ENCODE data around the gene CNGB1.
A peak's percentile ranks its signal among the peaks of the same experiment; 100 is the strongest.
"Not testable (repeated sequence)": the region's sequence is repeated elsewhere in the genome, so short reads cannot be mapped to it uniquely, and the experiment has no call there.

CNGB1 gene

GRCh38 chr16:57865746-57866528 lies 105.0 kb downstream of the CNGB1 start:
- Mint-ChIP-seq H3K4me3 (no peak overlapping the region), H3K4me1 (no peaks in the 10 kb centered on the region), H3K9me3 (no peaks in the 10 kb centered on the region), H3K27me3 (peaks cover 16% of the 10 kb centered on the region), H3K27ac (no peak overlapping the region), H3K36me3 (ENCODE audit: low read depth) (no peaks in the 10 kb centered on the region)
- DNase-seq = no peak
- no peak for ATAC-seq

DNA sequence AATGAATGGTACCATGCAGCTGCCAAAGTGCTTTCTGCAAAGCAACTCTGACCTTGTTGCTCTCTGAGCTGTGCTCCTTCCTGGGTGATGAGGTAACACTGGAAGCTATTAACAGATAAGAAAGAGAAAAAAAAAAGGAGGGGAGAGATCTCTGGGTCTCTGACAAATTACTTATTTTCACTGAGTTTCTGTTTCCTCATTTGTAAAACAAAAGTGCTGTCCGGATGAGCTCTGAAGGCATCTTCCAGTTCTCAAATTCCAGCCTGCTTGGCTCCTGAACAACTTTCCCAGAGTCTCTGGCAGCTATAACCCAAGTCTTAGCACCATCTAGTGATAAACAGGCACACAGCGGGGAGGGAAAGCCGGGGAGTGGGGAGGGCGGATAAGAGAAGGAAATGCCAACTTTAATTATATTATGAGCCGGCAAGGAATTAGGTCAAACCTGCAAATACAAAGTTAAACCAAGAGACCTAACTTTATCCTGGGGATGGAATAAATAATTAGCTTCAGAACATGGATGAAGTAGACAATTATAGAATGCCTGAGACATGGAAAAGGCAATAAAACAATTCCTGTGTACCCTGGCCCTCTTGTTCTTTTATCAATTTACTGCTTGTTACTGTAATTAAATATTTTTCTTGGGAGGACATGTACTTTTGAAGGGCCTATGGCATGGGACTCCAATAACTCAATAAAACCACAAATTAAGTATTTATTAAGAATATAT lies 107.3 kb downstream of the CNGB1 start:
- Mint-ChIP-seq H3K27me3 (peaks cover 15% of the 10 kb centered on the region), H3K36me3 (ENCODE audit: low read depth) (no peaks in the 10 kb centered on the region), H3K4me3 (no peak overlapping the region), H3K4me1 (peaks cover 2% of the 10 kb centered on the region), H3K27ac (no peak overlapping the region), H3K9me3 (no peaks in the 10 kb centered on the region)
- DNase-seq = no peak
- no peak for ATAC-seq

- Mint-ChIP-seq H3K9me3 (no peaks in the 10 kb centered on the region), H3K4me3 (no peak overlapping the region), H3K4me1 (peaks cover 2% of the 10 kb centered on the region), H3K27ac (no peak overlapping the region), H3K27me3 (peaks cover 15% of the 10 kb centered on the region), H3K36me3 (ENCODE audit: low read depth) (no peaks in the 10 kb centered on the region)
- ATAC-seq (no peak), DNase-seq (no peak)
Measured at GRCh38 chr16:57862698-57863433, 108.1 kb downstream of the CNGB1 start.

DNA sequence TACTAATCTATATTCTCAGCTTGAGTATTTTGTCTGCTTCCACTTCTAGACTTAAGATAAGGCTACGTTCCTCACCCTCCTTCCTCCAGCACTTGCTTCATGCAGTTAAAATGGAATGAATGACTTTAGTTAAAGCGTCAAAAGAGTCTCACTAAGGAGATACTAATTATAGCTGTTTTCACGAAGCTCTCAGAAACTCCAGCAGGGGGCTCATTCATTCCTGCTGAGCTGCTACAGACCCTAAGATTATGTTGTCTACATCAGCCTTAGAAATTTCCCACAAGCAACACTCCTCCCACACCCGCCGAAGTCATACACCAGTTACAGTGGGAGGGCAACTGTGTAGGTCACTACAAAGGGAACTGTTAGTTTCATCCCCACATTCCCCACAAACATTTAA lies 111.6 kb downstream of the CNGB1 start:
- ATAC-seq = no peak
- Mint-ChIP-seq H3K4me3 (no peak overlapping the region), H3K4me1 (peaks cover 2% of the 10 kb centered on the region), H3K27me3 (peaks cover 22% of the 10 kb centered on the region), H3K27ac (no peak overlapping the region), H3K9me3 (no peaks in the 10 kb centered on the region), H3K36me3 (ENCODE audit: low read depth) (no peaks in the 10 kb centered on the region)
- DNase-seq = peak; percentile 5

DNA sequence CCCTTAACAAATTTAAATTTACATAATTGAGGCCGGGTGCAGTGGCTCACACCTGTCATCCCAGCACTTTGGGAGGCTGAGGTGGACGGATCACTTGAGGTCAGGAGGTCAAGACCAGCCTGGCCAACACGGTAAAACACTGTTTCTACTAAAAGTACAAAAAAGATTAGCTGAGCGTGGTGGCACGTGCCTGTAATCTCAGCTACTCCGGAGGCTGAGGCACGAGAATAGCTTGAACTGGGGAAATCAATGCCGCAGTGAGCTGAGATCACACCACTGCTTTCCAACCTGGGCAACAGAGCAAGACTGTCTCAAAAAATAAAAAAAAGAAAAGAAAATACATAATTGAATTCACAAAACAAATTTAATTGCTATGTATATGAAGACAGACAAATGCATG lies 112.3 kb downstream of the CNGB1 start:
- no peaks in the 10 kb centered on the region for H3K9me3 Mint-ChIP-seq
- no peak overlapping the region for H3K27ac Mint-ChIP-seq
- ATAC-seq = no peak
- H3K36me3 Mint-ChIP-seq (ENCODE audit: low read depth) = no peaks in the 10 kb centered on the region
- H3K4me1 Mint-ChIP-seq = peaks cover 2% of the 10 kb centered on the region
- H3K27me3 Mint-ChIP-seq = peaks cover 22% of the 10 kb centered on the region
- H3K4me3 Mint-ChIP-seq = no peak overlapping the region
- DNase-seq = no peak

- ATAC-seq; H3K9me3 Mint-ChIP-seq; DNase-seq; H3K27ac Mint-ChIP-seq; H3K4me1 Mint-ChIP-seq; H3K4me3 Mint-ChIP-seq; H3K36me3 Mint-ChIP-seq (ENCODE audit: low read depth): not testable (repeated sequence)
- peaks cover 17% of the 10 kb centered on the region for H3K27me3 Mint-ChIP-seq
Measured at GRCh38 chr16:57857991-57858390, 112.9 kb downstream of the CNGB1 start.

DNA sequence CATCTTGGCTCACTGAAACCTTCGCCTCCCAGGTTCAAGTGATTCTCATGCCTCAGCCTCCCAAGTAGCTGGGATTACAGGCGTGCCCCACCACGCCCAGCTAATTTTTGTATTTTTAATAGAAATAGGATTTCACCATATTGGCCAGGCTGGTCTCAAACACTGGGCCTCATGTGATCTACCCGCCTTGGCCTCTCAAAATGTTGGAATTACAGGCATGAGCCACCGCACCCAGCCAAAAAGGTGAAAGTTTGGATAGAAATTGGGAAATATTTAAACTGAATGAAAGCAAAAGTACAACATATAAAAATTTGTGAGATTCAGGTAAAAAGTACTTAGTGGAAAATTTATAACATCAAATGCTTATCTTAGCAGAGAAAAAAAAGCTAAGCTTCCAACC lies 115.7 kb downstream of the CNGB1 start:
- Mint-ChIP-seq H3K27me3 (peaks cover 10% of the 10 kb centered on the region), H3K36me3 (ENCODE audit: low read depth) (no peaks in the 10 kb centered on the region), H3K9me3 (no peaks in the 10 kb centered on the region), H3K27ac (no peak overlapping the region), H3K4me1 (peaks cover 2% of the 10 kb centered on the region), H3K4me3 (no peak overlapping the region)
- DNase-seq (no peak), ATAC-seq (no peak)

DNA sequence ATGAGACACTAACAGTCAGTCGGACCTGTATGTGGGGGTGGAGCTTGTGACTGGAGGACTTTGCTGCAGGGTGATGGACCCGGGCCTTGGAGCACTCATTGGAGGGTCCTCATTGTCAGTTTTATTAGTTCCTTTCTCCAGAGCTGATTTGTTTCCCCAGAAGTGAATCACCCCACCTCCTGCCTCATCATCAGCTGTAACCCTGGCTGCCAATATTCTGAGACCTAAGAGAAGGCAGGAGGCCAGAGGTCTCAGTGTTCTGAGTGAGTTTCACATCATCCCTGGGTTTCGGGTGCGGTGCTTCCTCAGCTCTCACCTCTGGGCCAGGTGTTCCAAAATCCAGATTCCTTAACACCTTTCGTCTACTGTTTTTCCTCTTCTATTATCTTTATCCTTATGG lies 118.7 kb downstream of the CNGB1 start:
- no peaks in the 10 kb centered on the region for H3K4me1 Mint-ChIP-seq
- H3K27me3 Mint-ChIP-seq = peaks cover 7% of the 10 kb centered on the region
- H3K9me3 Mint-ChIP-seq = no peaks in the 10 kb centered on the region
- DNase-seq (no peak), ATAC-seq (no peak)
- no peak overlapping the region for H3K27ac Mint-ChIP-seq
- H3K4me3 Mint-ChIP-seq = no peak overlapping the region
- H3K36me3 Mint-ChIP-seq (ENCODE audit: low read depth) = no peaks in the 10 kb centered on the region

DNA sequence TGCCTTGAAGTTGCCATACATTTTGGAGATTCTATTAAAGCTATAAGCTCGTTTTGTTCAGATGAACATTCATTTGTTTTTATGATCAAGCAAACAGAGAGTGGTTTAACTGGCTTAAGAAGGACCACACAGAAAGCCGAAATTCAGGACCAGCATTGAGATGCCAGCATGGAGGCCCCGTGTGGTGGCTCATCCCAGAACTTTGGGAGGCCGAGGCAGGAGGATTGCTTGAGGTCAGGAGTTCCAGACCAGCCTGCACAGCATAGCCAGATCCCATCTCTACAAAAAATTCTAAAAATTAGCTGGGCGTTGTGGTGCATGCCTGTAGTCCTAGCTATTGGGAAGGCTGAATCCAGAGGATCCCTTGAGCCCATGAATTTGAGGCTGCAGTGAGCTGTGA lies 122.7 kb downstream of the CNGB1 start:
- Mint-ChIP-seq H3K9me3 (no peaks in the 10 kb centered on the region), H3K4me3 (no peak overlapping the region), H3K27me3 (peaks cover 4% of the 10 kb centered on the region), H3K36me3 (ENCODE audit: low read depth) (no peaks in the 10 kb centered on the region), H3K4me1 (no peaks in the 10 kb centered on the region), H3K27ac (no peak overlapping the region)
- DNase-seq (no peak), ATAC-seq (no peak)

- H3K27ac Mint-ChIP-seq = not testable (repeated sequence)
Measured at GRCh38 chr16:57846931-57847330, 124.0 kb downstream of the CNGB1 start.

GRCh38 chr16:57846078-57846697 lies 124.7 kb downstream of the CNGB1 start:
- ATAC-seq = no peak
- H3K27me3 Mint-ChIP-seq = peaks cover 1% of the 10 kb centered on the region
- H3K27ac Mint-ChIP-seq = no peak overlapping the region

More at GRCh38 chr16:57846931-57847330, 124.0 kb downstream of the CNGB1 start:
- not testable (repeated sequence) for H3K4me1 Mint-ChIP-seq; H3K9me3 Mint-ChIP-seq; DNase-seq; H3K4me3 Mint-ChIP-seq; H3K27me3 Mint-ChIP-seq; ATAC-seq; H3K36me3 Mint-ChIP-seq (ENCODE audit: low read depth)

GRCh38 chr16:57845115-57845514 lies 125.8 kb downstream of the CNGB1 start:
- Mint-ChIP-seq H3K36me3 (ENCODE audit: low read depth) (no peaks in the 10 kb centered on the region), H3K4me3 (no peak overlapping the region), H3K9me3 (no peaks in the 10 kb centered on the region), H3K4me1 (no peaks in the 10 kb centered on the region), H3K27me3 (peaks cover 1% of the 10 kb centered on the region), H3K27ac (no peak overlapping the region)
- ATAC-seq (no peak), DNase-seq (no peak)

More at GRCh38 chr16:57846078-57846697, 124.7 kb downstream of the CNGB1 start:
- Mint-ChIP-seq H3K4me3 (no peak overlapping the region), H3K4me1 (no peaks in the 10 kb centered on the region), H3K9me3 (no peaks in the 10 kb centered on the region), H3K36me3 (ENCODE audit: low read depth) (no peaks in the 10 kb centered on the region)
- no peak for DNase-seq

- DNase-seq (no peak), ATAC-seq (no peak)
- H3K27me3 Mint-ChIP-seq = peaks cover 1% of the 10 kb centered on the region
- no peaks in the 10 kb centered on the region for H3K36me3 Mint-ChIP-seq (ENCODE audit: low read depth)
- H3K4me3 Mint-ChIP-seq = no peak overlapping the region
- H3K9me3 Mint-ChIP-seq = no peaks in the 10 kb centered on the region
- H3K27ac Mint-ChIP-seq = no peak overlapping the region
- no peaks in the 10 kb centered on the region for H3K4me1 Mint-ChIP-seq
Measured at GRCh38 chr16:57844416-57845030, 126.4 kb downstream of the CNGB1 start.

DNA sequence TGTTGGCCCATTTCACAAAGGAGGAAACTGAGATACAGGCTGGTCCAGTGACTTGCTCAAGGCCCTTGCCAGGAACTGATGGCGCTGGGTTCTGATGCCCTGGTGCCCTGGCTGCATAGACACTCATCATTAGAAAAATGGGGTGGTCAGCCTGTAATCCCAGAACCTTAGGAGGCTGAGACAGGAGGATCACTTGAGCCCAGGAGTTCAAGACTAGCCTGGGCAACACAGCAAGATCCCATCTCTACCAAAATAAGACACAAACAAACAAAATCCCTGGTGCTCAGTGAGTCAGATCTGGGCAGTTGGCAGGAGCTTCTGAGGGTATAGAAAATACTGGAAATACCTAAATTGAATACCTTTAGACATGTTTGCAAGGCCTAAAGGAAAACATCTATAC lies 127.5 kb downstream of the CNGB1 start:
- Mint-ChIP-seq H3K9me3 (no peaks in the 10 kb centered on the region), H3K27ac (no peak overlapping the region), H3K4me3 (no peak overlapping the region), H3K27me3 (peaks cover 1% of the 10 kb centered on the region), H3K4me1 (no peaks in the 10 kb centered on the region), H3K36me3 (ENCODE audit: low read depth) (no peaks in the 10 kb centered on the region)
- ATAC-seq = no peak
- DNase-seq = no peak
